ENCODE measurements around the gene TTLL13.
"Not testable (repeated sequence)": the region's sequence is repeated elsewhere in the genome, so short reads cannot be mapped to it uniquely, and the experiment has no call there.

GRCh38 chr15:90260731-90261130, 11.4 kb downstream of the TTLL13 start:
- not testable (repeated sequence) for TF ChIP-seq POLR2A (IDR thresholded peaks at IDR 0.05; ENCODE audit: low read depth); CTCF (IDR thresholded peaks at IDR 0.05); EP300 (IDR thresholded peaks at IDR 0.05)

Data from esophagus muscularis mucosa (tissue), 4 donors.